GM12878 (cell line): ENCODE data around the gene CREB3L1. TPM values are rescaled to one million over a fixed set of nuclear protein-coding genes. Genes with fewer than 3 reads are reported as not detected.
A peak's percentile ranks its signal among the peaks of the same experiment; 100 is the strongest.

Experiments used
- CBFB ChIP-seq: IDR thresholded peaks from 2 replicates; pipeline ENCODE4 v1.6.1; 2016; ENCODE audit warnings: antibody characterized with exemption, low read depth
- FOXM1 ChIP-seq: IDR thresholded peaks from 2 replicates; pipeline ENCODE4 v1.6.1; 2012; ENCODE audit warnings: low read depth, mild to moderate bottlenecking, inconsistent platforms, low read length, moderate library complexity
- JUND ChIP-seq: IDR thresholded peaks from 2 replicates; pipeline ENCODE4 v1.6.1; 2012; ENCODE audit warnings: low read depth, mild to moderate bottlenecking, low read length, improper control_type of control experiment, moderate library complexity
- KDM1A ChIP-seq: fragments of 200-600 bp; sonication (generic); IDR thresholded peaks from 2 replicates; pipeline ENCODE4 v1.6.1; 2016; ENCODE audit warnings: borderline replicate concordance
- MEF2A ChIP-seq: IDR thresholded peaks from 2 replicates; pipeline ENCODE4 v1.6.1; 2011; ENCODE audit warnings: low read depth, mild to moderate bottlenecking, low read length, moderate library complexity; ENCODE audit not compliant: insufficient read depth
- MTA3 ChIP-seq: IDR thresholded peaks from 2 replicates; pipeline ENCODE4 v1.6.1; 2012; ENCODE audit warnings: low read length, inconsistent platforms, borderline replicate concordance
- MYC ChIP-seq: IDR thresholded peaks from 2 replicates; pipeline ENCODE4 v1.6.1; 2011; ENCODE audit warnings: mild to moderate bottlenecking, low read length, moderate library complexity, inconsistent platforms; ENCODE audit not compliant: insufficient read depth, insufficient replicate concordance, insufficient read length, severe bottlenecking
- NFYB ChIP-seq: IDR thresholded peaks from 2 replicates; pipeline ENCODE4 v1.6.1; 2011; ENCODE audit warnings: low read depth, mild to moderate bottlenecking, low read length, improper control_type of control experiment, moderate library complexity; ENCODE audit not compliant: insufficient read depth
- NR2C2 ChIP-seq: IDR thresholded peaks from 2 replicates; pipeline ENCODE4 v1.6.1; 2011; ENCODE audit warnings: borderline replicate concordance, low read depth; ENCODE audit not compliant: control insufficient read depth, insufficient read length
- NRF1 ChIP-seq: conservative IDR thresholded peaks from 2 replicates; pipeline ENCODE4 v1.6.1; 2011; ENCODE audit warnings: mild to moderate bottlenecking, low read depth, low read length, improper control_type of control experiment
- SIN3A ChIP-seq: IDR thresholded peaks from 2 replicates; pipeline ENCODE4 v1.6.1; 2012; ENCODE audit warnings: low read depth, low read length, improper control_type of control experiment
- SIX5 ChIP-seq: IDR thresholded peaks from 2 replicates; pipeline ENCODE4 v1.6.1; 2011; ENCODE audit warnings: mild to moderate bottlenecking, low read depth, low read length, moderate library complexity; ENCODE audit not compliant: severe bottlenecking
- SP1 ChIP-seq: IDR thresholded peaks from one replicate; pipeline ENCODE4 v1.6.1; 2011; ENCODE audit warnings: low read depth, low read length
- SPI1 ChIP-seq: IDR thresholded peaks from 2 replicates; pipeline ENCODE4 v1.6.1; 2011; ENCODE audit warnings: low read depth, mild to moderate bottlenecking, low read length, moderate library complexity, borderline replicate concordance; ENCODE audit not compliant: insufficient read depth
- SREBF1 ChIP-seq: IDR thresholded peaks from 2 replicates; pipeline ENCODE4 v1.6.1; 2012; ENCODE audit warnings: mild to moderate bottlenecking, low read length
- STAT3 ChIP-seq: IDR thresholded peaks from 2 replicates; pipeline ENCODE4 v1.6.1; 2011; ENCODE audit warnings: low read depth, low read length, improper control_type of control experiment
- TAF1 ChIP-seq: IDR thresholded peaks from 2 replicates; pipeline ENCODE4 v1.6.1; 2011; ENCODE audit warnings: mild to moderate bottlenecking, low read depth, low read length, borderline replicate concordance
- WRNIP1 ChIP-seq: IDR thresholded peaks from 2 replicates; pipeline ENCODE4 v1.6.1; 2011; ENCODE audit warnings: low read depth, low read length, improper control_type of control experiment, borderline replicate concordance
- ZNF24 ChIP-seq: fragments of 450-650 bp; IDR thresholded peaks from 2 replicates; pipeline ENCODE4 v1.6.1; 2017; ENCODE audit warnings: antibody characterized with exemption, mild to moderate bottlenecking
- ZNF687 ChIP-seq: fragments of 450-650 bp; IDR thresholded peaks from 2 replicates; pipeline ENCODE4 v1.6.1; 2017; ENCODE audit warnings: mild to moderate bottlenecking, moderate library complexity
- polyA plus RNA-seq, 11 experiments: library from polyadenylated mRNA; depleted of rRNA in 4 of 11; unstranded in 6 of 11; stranded (reverse) in 5 of 11; fragments of >200 nt; fragmentation: Nextera tagmentation in 4 of 11; fragmentation: Illumina TruSeq in 1 of 11; extraction: Ambion mirVana in 4 of 11; extraction: Trizol in 1 of 11; gene quantifications; 1 replicate in 1 of 11; 2 replicates in 10 of 11; pipeline versions ENCODE4 v1.2.1 to v1.2.3, GENCODE V29; 2011 to 2016; ENCODE audit warnings: inconsistent platforms in 2 of 11, missing spikeins in 2 of 11, low read depth in 1 of 11
- total RNA-seq, 4 experiments: library from RNA; depleted of rRNA in 3 of 4; stranded (reverse); fragments of >200 nt in 3 of 4; fragmentation: Illumina TruSeq in 1 of 4; extraction: Trizol in 1 of 4; gene quantifications; 2 replicates each; pipeline versions ENCODE4 v1.2.1 to v1.2.3, GENCODE V29; 2013 to 2021
- TF ChIP-seq, protein P1 (sequence below): IDR thresholded peaks from 2 replicates; pipeline ENCODE4 v1.6.1; 2012; ENCODE audit warnings: mild to moderate bottlenecking, low read depth, low read length
- TF ChIP-seq, protein P2 (sequence below): IDR thresholded peaks from 2 replicates; pipeline ENCODE4 v1.6.1; 2011; ENCODE audit warnings: borderline replicate concordance, low read depth, mild to moderate bottlenecking, moderate library complexity, mixed read lengths, low read length; ENCODE audit not compliant: insufficient read depth; ENCODE audit errors: extremely low read length

CREB3L1 gene
- total and polyA plus RNA-seq, 10 of the 15 experiments (the other 5 are each of a cell fraction or from before 2014, with no cell fraction given), result 0.03 to 1.4 (median 0.22) TPM

DNA sequence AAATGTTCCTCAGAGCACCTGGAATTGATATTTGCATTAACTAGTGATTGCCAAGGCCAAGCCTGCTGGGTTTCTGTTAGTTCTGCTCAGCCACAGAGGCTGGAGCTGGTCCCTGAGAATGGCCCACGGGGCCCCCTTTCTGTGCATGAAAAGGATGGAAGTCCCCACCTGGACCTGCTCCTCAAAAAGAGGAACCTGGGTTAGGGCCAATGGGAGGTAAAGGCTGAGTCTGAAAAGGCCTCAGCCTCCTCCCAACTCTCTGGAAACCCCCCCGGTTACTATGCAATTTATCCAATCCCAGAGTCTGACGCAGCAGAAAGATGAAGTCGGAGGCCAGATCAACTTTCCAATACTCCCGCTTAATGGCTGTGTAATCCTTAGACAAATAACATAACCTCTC lies 6.8 kb upstream of the CREB3L1 start (continued):
- no peak for TF ChIP-seq MYC
- no peak for TF ChIP-seq MEF2A
- no peak for TF ChIP-seq FOXM1
- no peak for TF ChIP-seq MTA3
- no peak for TF ChIP-seq NRF1
- TF ChIP-seq NFYB, result peak; percentile 72
- no peak for TF ChIP-seq SIX5
- no peak for TF ChIP-seq WRNIP1
- TF ChIP-seq SPI1, result peak; percentile 87
- TF ChIP-seq STAT3, result no peak
- no peak for TF ChIP-seq SP1
- TF ChIP-seq TAF1, result no peak
- TF ChIP-seq, protein P1, sequence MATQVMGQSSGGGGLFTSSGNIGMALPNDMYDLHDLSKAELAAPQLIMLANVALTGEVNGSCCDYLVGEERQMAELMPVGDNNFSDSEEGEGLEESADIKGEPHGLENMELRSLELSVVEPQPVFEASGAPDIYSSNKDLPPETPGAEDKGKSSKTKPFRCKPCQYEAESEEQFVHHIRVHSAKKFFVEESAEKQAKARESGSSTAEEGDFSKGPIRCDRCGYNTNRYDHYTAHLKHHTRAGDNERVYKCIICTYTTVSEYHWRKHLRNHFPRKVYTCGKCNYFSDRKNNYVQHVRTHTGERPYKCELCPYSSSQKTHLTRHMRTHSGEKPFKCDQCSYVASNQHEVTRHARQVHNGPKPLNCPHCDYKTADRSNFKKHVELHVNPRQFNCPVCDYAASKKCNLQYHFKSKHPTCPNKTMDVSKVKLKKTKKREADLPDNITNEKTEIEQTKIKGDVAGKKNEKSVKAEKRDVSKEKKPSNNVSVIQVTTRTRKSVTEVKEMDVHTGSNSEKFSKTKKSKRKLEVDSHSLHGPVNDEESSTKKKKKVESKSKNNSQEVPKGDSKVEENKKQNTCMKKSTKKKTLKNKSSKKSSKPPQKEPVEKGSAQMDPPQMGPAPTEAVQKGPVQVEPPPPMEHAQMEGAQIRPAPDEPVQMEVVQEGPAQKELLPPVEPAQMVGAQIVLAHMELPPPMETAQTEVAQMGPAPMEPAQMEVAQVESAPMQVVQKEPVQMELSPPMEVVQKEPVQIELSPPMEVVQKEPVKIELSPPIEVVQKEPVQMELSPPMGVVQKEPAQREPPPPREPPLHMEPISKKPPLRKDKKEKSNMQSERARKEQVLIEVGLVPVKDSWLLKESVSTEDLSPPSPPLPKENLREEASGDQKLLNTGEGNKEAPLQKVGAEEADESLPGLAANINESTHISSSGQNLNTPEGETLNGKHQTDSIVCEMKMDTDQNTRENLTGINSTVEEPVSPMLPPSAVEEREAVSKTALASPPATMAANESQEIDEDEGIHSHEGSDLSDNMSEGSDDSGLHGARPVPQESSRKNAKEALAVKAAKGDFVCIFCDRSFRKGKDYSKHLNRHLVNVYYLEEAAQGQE, result no peak
- TF ChIP-seq NR2C2, result no peak
- no peak for TF ChIP-seq CBFB
- no peak for TF ChIP-seq SREBF1
- TF ChIP-seq SIN3A, result no peak
- no peak for TF ChIP-seq KDM1A
- TF ChIP-seq, protein P2, sequence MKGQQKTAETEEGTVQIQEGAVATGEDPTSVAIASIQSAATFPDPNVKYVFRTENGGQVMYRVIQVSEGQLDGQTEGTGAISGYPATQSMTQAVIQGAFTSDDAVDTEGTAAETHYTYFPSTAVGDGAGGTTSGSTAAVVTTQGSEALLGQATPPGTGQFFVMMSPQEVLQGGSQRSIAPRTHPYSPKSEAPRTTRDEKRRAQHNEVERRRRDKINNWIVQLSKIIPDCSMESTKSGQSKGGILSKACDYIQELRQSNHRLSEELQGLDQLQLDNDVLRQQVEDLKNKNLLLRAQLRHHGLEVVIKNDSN, result no peak
- no peak for TF ChIP-seq JUND
- TF ChIP-seq ZNF24, result no peak
- TF ChIP-seq ZNF687, result 0 out of 2 replicates have a peak, but pooled peaks have one; percentile 29
